ENCODE measurements around the gene FBXO46. TPM values are rescaled to one million over a fixed set of nuclear protein-coding genes. Genes with fewer than 3 reads are reported as not detected.

Gene FBXO46
- polyA plus RNA-seq, 1 of the 3 experiments (the other 2 are of a cell fraction), result 5.6 TPM

DNA sequence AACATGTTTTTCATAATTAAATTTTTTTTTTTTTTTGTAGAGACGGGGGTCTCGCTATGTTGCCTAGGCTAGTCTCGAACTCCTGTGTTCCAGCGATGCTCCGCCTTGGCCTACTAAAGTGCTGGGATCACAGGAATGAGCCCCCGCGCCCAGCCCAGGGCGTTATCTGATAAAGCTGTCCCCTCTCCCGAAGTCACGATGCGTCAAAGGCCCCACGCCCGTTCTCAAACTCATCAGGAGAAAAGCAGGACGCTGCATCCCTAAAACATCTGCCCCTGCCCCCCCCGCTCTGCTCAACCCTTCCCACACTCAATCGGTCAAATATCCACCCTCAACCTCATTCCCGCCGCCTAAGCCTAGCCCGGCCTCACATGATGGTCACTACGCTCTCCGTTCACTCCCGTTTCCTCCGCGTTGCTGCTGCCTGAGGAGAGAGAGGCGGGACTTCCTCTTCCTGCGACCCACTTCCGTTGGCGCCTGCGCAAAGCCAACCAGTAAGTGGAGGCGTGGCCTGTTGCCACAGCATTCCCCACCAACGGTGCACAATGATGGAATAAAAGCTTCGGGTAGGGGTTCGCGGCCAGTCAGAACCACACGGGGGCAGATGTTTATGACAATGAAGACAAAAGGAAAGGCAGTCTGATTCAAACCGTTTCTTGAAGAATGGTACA is 39.0 kb downstream of the FBXO46 start, which contains the start of gene SNRPD2:
Gene SNRPD2, minus strand, starts transcription at position 438 of the 671 bp plus-strand sequence. Its CDS starts 65 bp downstream, at position 373.
- Histone ChIP-seq H3F3A (replicated peaks; ENCODE audit: insufficient read depth) (peaks cover 11% of the 10 kb centered on the region), H3K9ac (peak within 1 kb of the TSS; percentile 82), H3K36me3 (replicated peaks in 1 of 2; ENCODE audit: control insufficient read depth in 1 of 2, insufficient read depth in 2 of 2, low read length in 1 of 2) (peaks cover 12 to 22% of the 10 kb centered on the region in 2 experiments), H2AFZ (ENCODE audit: low read depth) (peak within 1 kb of the TSS; percentile 86; the same call in 1 of the 2 replicates), H3K4me2 (peak within 1 kb of the TSS; percentile 88), H3K27me3 (ENCODE audit: insufficient read depth) (no peaks in the 10 kb centered on the region), H3K27ac (ENCODE audit: low read depth in 2 of 2, low read length in 1 of 2) (peak within 1 kb of the TSS; percentile 86 to 87), H3K4me1 (ENCODE audit: control insufficient read depth in 1 of 2, insufficient read depth in 2 of 2, low read depth in 1 of 2, low read length in 1 of 2) (peaks cover 0 to 6% of the 10 kb centered on the region in 2 experiments; a peak in 1 of 4 replicates), H4K20me1 (ENCODE audit: insufficient read depth) (0 out of 2 replicates have a peak, but pooled peaks cover 4% of the 10 kb centered on the region), H3K4me3 (ENCODE audit: low read depth in 2 of 2, low read length in 1 of 2) (peak within 1 kb of the TSS; percentile 71 to 91), H3K9me2 (no peaks in the 10 kb centered on the region), H3K79me2 (ENCODE audit: insufficient read depth) (peaks cover 39% of the 10 kb centered on the region), H3K9me3 (no peaks in the 10 kb centered on the region)
- no peak for TF ChIP-seq CHD2 (IDR thresholded peaks at IDR 0.05; ENCODE audit: low read length, partially characterized antibody)
- peak; percentile 77 for TF ChIP-seq NRF1 (IDR thresholded peaks at IDR 0.05; ENCODE audit: low read depth, low read length)
- no peak for TF ChIP-seq FOXM1 (IDR thresholded peaks at IDR 0.05; ENCODE audit: low read depth)
- TF ChIP-seq, protein P1, sequence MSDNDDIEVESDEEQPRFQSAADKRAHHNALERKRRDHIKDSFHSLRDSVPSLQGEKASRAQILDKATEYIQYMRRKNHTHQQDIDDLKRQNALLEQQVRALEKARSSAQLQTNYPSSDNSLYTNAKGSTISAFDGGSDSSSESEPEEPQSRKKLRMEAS (IDR thresholded peaks at IDR 0.05; ENCODE audit: low read depth), result peak; percentile 90
- TF ChIP-seq EZH2phosphoT487 (IDR thresholded peaks at IDR 0.05; ENCODE audit: borderline replicate concordance, low read depth), result no peak
- TF ChIP-seq, protein P2, sequence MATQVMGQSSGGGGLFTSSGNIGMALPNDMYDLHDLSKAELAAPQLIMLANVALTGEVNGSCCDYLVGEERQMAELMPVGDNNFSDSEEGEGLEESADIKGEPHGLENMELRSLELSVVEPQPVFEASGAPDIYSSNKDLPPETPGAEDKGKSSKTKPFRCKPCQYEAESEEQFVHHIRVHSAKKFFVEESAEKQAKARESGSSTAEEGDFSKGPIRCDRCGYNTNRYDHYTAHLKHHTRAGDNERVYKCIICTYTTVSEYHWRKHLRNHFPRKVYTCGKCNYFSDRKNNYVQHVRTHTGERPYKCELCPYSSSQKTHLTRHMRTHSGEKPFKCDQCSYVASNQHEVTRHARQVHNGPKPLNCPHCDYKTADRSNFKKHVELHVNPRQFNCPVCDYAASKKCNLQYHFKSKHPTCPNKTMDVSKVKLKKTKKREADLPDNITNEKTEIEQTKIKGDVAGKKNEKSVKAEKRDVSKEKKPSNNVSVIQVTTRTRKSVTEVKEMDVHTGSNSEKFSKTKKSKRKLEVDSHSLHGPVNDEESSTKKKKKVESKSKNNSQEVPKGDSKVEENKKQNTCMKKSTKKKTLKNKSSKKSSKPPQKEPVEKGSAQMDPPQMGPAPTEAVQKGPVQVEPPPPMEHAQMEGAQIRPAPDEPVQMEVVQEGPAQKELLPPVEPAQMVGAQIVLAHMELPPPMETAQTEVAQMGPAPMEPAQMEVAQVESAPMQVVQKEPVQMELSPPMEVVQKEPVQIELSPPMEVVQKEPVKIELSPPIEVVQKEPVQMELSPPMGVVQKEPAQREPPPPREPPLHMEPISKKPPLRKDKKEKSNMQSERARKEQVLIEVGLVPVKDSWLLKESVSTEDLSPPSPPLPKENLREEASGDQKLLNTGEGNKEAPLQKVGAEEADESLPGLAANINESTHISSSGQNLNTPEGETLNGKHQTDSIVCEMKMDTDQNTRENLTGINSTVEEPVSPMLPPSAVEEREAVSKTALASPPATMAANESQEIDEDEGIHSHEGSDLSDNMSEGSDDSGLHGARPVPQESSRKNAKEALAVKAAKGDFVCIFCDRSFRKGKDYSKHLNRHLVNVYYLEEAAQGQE (IDR thresholded peaks at IDR 0.05; ENCODE audit: low read depth, low read length), result peak; percentile 67
- TF ChIP-seq GABPA (IDR thresholded peaks at IDR 0.05; ENCODE audit: low read depth), result peak; percentile 95
- no peak for TF ChIP-seq NFIC (IDR thresholded peaks at IDR 0.05; ENCODE audit: borderline replicate concordance)
- no peak for TF ChIP-seq FOXJ3 (CRISPR knock-in tag; IDR thresholded peaks at IDR 0.05)
- peak; percentile 85 for TF ChIP-seq MXI1 (IDR thresholded peaks at IDR 0.05; ENCODE audit: low read depth, low read length)
- no peak for TF ChIP-seq ELF1 (IDR thresholded peaks at IDR 0.05)
- peak; percentile 99 for TF ChIP-seq POLR2AphosphoS5 (IDR thresholded peaks at IDR 0.05; ENCODE audit: low read depth, low read length)
- peak; percentile 95 for TF ChIP-seq TAF1 (IDR thresholded peaks at IDR 0.05; ENCODE audit: borderline replicate concordance, low read depth, low read length)
- peak; percentile 50; the same call in 1 of the 2 replicates for TF ChIP-seq GATA2 (CRISPR knock-in tag; IDR thresholded peaks at IDR 0.05)
- TF ChIP-seq RFX5 (IDR thresholded peaks at IDR 0.05; ENCODE audit: low read length), result no peak
- no peak for TF ChIP-seq RAD21 (IDR thresholded peaks at IDR 0.05; ENCODE audit: low read length)
- peak; percentile 84; the same call in 1 of the 2 replicates for TF ChIP-seq SIN3A (IDR thresholded peaks at IDR 0.05; ENCODE audit: borderline replicate concordance, low read depth, low read length)
- no peak for TF ChIP-seq EP300 (IDR thresholded peaks at IDR 0.05; ENCODE audit: borderline replicate concordance in 1 of 2, low read depth in 1 of 2, low read length in 1 of 2)
- TF ChIP-seq, protein P3, sequence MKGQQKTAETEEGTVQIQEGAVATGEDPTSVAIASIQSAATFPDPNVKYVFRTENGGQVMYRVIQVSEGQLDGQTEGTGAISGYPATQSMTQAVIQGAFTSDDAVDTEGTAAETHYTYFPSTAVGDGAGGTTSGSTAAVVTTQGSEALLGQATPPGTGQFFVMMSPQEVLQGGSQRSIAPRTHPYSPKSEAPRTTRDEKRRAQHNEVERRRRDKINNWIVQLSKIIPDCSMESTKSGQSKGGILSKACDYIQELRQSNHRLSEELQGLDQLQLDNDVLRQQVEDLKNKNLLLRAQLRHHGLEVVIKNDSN (IDR thresholded peaks at IDR 0.05; ENCODE audit: borderline replicate concordance, low read depth), result no peak
- TF ChIP-seq TEAD4 (IDR thresholded peaks at IDR 0.05; ENCODE audit: borderline replicate concordance, insufficient read depth), result no peak
- TF ChIP-seq, protein P4, sequence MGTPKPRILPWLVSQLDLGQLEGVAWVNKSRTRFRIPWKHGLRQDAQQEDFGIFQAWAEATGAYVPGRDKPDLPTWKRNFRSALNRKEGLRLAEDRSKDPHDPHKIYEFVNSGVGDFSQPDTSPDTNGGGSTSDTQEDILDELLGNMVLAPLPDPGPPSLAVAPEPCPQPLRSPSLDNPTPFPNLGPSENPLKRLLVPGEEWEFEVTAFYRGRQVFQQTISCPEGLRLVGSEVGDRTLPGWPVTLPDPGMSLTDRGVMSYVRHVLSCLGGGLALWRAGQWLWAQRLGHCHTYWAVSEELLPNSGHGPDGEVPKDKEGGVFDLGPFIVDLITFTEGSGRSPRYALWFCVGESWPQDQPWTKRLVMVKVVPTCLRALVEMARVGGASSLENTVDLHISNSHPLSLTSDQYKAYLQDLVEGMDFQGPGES (IDR thresholded peaks at IDR 0.05; ENCODE audit: low read depth, low read length), result no peak
- WGBS (ENCODE audit: low lambda C conversion rate), result under 1% methylated on average over 36 of the region's 36 CpGs
- POLR2A ChIA-PET, result interaction anchor here (0.6 to 2.1 kb wide), 13 partner anchors 11 to 321 kb away, joined by 3 to 16 read pairs (median 6); partner anchors contain the start of genes FBXO46 and SIX5
- CTCF ChIA-PET, result interaction anchor here (0.9 to 6.8 kb wide), 18 partner anchors 11 to 263 kb away, joined by 3 to 106 read pairs (median 5); partner anchors contain the start of genes DMPK and FBXO46
- peak; percentile 88 for DNase-seq
